HG03060 (cell line): ENCODE measurements around the gene GALNT15.

ENCODE experiments used
- ATAC-seq: cut with Tn5 transposase; IDR thresholded peaks from one replicate; pipeline ENCODE4 v1.9.1; 2021; ENCODE audit warnings: low read depth, moderate number of reproducible peaks; ENCODE audit not compliant: unreplicated experiment

Gene GALNT15

DNA sequence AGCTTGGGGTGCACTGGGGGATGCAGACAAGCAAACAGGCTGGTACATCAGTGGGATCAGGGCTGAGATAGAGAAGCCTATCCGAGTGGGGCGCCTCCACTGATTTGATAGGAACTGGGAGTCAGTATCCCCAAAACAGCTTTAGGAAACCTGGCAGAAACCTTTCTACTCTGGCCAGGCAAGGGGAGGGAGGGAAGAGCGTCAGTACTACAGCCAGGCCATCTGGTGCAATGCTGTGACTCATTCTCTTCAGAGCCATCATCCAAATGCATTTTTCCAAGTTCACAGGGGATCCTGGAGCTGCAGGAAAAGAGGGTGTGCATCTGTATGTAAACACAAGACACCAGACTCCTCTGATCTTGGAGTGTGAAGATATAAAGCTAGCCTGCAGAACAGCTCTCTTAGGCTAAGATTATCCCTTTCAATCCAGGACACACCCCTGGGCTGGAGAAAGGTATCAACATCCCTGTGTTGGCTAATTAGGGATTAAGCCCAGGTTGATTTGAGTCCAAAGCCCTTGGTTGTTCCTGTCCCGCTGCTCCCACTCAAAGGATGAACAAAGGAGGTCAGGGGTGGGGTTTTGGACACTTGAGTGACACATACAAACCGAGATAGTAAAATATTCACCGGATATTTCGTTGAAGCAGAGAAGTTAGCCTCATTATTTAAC lies 9.3 kb downstream of the GALNT15 start:
- no peak for ATAC-seq

DNA sequence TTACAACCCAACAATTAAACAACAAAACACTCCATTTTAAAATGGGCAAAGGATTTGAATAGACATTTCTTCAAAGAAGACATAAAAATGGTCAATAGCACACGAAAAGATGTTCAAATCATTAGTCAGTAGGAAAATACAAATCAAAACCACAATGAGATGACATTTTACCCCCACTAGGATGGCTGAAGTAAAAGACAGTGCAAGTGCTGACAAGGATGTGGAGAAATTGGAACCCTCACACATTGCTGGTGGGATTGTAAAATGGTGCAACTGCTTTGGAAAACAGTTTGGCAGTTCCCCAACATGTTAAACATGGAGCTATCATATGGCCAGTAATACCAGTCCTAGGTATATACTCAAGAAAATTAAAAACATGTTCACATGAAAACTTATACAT lies 11.6 kb downstream of the GALNT15 start:
- ATAC-seq = no peak

DNA sequence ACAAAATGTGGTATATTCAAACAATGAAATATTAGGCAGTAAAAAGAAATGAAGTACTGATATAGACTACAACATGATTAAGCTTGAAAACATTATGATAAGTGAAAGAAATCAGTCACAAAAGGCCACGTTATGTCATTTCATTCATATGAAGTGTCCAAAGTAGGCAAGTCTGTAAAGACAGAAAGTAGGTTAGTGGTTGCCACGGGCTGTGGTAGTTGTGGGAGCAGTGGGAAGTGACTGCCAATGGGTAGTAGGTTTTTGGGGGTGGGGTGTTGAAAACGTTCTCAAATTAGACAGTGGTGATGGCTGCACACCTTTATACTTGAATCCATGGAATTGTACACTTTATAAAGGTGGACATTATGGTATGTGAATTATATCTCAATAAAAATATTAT lies 12.1 kb downstream of the GALNT15 start:
- no peak for ATAC-seq

DNA sequence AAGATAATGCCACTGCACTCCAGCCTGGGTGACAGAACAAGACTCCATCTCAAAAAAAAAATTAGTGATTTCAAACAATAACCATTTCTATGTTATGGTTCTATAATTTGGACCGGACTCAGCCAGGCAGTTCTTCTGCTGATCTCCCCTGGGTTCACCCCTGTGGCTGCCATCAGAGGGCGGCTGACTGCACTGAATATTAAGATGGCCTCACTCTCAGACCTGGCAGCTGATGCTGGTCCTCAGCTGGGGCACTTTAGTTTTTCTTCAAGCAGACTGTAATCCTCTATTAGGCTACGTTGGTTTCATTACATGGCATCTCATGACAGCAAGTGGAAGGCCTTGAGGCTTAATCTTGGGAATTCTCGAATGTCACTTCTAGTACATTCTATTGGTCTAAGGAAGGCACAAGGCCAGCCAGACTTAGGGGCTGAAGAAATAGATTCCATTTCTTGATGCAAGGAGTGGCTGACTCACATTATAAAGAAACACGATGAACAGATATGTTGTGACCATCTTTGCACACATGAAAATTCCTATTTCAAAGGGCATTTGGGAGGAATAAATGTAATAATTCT lies 12.8 kb downstream of the GALNT15 start:
- ATAC-seq = no peak

DNA sequence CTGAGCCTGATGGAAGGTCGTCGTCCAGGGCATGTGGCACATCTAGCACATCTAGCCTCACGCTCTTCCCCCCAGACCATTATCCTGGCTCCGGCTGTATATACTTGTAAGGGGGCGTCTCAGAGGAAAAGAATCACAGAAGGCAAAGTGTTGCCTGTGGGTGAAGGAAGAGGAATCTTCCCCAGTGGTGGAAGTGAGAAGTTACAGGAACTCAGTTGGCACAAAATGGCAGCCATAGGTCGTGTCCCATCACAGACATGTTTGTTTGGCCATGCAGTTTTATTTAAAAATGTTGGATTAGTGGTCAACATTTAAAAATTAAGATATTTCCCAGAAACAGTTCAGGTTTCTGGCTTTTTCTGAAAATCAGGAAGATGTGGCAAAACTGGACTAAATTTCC lies 13.6 kb downstream of the GALNT15 start:
- no peak for ATAC-seq

DNA sequence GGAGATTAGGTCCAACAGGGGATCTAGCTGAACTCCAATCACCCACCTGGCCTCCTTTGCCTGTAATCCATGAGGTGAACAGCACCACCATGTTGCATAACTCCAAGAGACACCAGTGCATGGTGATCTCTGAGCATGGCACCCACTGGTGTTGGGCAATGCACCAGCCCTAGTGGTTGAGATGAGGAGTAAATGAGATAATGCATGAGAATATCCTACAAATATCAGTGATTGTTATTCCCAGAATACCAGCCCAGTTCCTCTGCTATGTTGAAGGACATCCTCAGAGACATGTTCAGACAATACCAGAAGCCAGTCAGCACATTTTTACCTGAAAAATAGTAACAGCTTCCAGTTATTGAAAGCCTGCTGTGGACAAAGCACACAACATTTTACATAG lies 14.7 kb downstream of the GALNT15 start:
- ATAC-seq = no peak

GRCh38 chr3:16190704-16191103 lies 16.2 kb downstream of the GALNT15 start:
- no peak for ATAC-seq

DNA sequence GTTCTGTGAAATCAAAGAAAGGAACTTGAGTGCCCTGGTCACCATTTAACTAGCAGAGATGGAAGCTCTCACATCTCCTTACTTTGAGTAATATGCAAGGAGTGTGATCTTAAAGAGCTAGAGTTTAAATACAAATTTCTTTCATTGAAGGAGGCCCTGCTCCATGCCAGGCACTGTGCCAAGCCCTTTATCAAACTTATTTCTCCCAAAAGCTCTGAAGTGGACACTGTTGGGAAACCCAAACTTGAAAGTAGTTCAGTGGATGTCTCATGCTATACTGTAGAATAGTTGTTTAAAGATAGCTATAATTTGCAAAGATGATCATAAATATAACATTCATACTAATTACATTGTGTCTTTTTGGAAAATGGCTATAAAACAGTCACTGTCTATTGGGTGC lies 17.1 kb downstream of the GALNT15 start:
- ATAC-seq = no peak

DNA sequence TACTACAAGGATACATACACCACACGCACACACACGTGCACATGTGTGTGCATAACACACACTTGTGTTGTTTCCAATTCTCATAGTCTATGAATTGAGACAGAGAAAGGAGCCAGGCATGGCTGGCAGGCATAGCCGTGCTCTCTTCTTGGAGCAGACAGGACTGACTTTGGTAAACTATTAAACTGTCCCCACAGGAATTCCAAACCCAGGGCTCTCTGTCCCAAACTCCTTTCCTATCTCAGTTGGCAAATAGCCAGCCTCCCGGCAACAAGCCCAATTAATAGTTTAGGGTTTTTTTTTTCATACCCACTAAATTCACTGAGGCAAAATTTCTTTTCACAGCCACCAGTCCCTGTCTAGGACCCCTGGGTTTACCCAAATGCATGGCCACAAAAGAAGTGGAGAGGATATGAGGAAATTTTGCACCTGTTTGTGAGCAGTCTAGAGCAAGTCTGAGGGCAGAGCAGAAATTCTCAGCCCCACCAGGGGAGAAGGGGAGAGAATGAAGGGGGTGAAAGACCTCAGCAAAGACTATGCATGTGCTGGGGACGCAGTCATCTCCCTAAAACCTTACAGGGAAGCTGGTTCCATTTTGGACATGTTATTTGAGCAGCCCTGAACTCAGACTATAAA lies 17.8 kb downstream of the GALNT15 start:
- no peak for ATAC-seq

DNA sequence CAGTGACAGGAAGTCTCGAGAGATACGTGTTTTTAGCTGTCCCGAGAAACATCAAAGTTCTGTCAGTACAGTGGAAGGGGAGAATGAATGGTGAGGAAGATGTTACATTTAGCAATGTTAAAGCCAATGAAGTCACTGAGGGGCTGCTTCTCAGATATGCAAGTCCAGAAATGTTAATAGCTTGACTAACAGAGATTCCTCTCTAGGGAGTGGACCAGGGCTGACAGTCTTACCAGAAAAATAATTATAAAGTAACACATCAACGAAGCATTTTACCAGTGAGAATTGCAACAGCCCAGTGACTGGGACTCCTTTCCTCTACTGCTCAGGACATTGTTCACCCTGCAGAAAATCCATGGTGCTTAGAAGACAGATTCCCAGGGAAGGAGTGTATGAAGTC lies 23.9 kb downstream of the GALNT15 start:
- ATAC-seq = no peak

- ATAC-seq = no peak
Observed at GRCh38 chr3:16199769-16200168, 25.3 kb downstream of the GALNT15 start.

- no peak for ATAC-seq
Observed at GRCh38 chr3:16200411-16200810, 25.9 kb downstream of the GALNT15 start.

- ATAC-seq = no peak
Observed at GRCh38 chr3:16203031-16203430, 28.6 kb downstream of the GALNT15 start.

DNA sequence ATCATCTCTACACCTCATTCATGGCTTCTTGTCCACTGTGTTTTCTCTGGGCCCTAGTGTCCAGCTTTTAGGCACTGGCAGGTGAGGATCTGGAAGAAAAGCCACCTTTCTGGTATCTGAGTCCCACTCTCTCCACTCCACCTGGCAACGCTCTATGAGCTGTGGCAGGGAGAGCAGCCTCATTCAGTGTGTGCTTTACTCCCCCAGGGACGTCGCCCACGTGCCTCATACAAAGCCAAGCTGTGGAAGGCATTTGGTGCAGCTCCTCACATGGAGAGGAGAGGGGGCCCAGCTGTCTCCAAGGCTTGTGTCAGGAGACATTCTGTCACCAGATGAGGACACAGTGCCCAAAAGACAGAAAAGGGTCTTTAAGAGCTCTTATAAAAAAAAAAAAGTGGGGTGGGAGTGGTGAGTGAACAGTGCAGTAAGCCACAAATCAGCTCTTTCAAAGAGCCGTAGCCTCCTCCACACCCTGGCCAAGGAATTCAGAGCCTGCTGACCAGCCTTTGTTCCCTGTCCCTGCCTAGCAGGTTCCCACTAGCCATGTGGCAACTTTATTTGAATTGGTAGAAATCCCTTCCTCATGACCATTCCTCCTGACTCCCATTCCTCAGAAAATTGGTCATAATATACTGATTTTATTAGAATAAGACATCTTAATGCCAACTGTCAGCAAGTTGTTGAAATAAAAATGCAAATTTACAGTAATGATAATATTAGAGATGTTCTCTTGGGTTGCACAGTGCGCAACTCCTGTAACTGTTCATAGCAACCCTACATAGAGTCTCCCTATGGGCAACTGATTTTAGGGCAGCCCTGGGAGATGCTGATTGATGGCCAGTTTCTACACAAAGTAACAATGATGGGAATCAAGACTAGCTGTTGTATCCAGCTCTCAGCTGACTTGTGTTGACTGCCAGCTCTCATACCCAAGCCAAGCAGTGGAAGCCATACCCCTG lies 29.5 kb downstream of the GALNT15 start:
- ATAC-seq = no peak

GRCh38 chr3:16204751-16205150 lies 30.3 kb downstream of the GALNT15 start:
- no peak for ATAC-seq

DNA sequence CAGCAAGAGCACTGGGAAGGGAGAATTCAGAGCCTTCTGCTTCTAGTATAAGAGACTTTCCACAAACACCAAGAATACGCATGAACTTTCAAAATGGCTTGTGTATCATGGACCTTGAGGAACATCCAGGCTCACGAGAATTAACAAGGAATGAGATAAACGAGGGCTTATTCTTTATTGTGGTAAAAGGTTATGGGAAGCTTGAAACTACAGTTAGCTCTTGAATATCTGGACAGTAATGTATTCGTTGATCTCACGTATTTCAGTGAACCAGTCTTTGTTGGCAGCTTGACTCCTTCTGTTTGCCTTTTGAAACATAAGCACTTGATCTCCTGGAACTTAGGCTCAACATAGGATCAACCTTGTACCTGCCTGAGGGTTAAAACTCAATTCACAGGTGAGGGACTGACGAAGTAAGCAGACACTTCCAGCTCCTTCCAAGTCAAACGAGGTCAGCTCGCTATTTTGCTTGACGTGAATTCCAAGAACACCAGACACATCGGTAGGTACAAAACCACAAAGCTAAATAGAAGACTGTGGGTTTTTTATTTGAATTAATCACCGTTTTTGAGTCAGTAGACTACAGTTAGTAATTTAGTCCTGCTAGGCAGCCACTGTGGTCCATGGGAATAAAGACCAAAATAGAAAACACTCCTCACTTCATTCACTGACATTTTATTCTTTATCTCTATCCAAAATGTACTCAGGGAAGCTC lies 30.8 kb downstream of the GALNT15 start:
- ATAC-seq = no peak

DNA sequence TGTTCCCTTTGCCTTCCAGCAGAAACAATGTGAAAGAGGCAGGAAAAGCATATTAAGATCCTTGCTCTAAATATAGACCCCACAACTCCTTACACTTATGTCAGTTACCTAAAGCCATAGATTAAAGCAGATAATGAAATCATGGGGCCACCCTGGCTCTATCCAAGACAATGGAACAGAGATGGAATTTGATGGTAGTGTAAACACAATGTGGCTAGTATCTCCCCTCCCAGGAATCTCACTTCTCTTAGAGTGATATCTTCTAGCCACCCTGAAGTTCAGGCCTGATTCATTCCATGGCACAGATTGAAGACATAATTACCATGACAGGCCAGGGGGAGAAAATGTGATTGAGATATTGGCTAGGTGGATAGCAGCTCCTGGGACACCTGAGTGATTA lies 32.6 kb downstream of the GALNT15 start:
- no peak for ATAC-seq

- ATAC-seq = no peak
Observed at GRCh38 chr3:16211176-16211904, 36.9 kb downstream of the GALNT15 start.

- ATAC-seq = no peak
Observed at GRCh38 chr3:16214366-16214765, 39.9 kb downstream of the GALNT15 start.
